K562 (cell line): ENCODE data around the gene C3.

ENCODE experiments used
- JUND ChIP-seq, 2 experiments: IDR thresholded peaks; 2 replicates in 1 of 2; 3 replicates in 1 of 2; pipeline ENCODE4 v1.6.1; 2011; ENCODE audit warnings: borderline replicate concordance in 2 of 2, low read depth in 2 of 2, low read length in 2 of 2, improper control_type of control experiment in 1 of 2, missing biosample characterization in 1 of 2, missing genetic modification characterization in 1 of 2, missing genetic modification reagents in 1 of 2
- KDM4B ChIP-seq, 2 experiments: fragments of 450-650 bp in 1 of 2; sonication (generic) in 1 of 2; IDR thresholded peaks; 2 replicates each; pipeline ENCODE4 v1.6.1; 2016 to 2017; ENCODE audit warnings: borderline replicate concordance in 2 of 2, antibody characterized with exemption in 1 of 2, low read depth in 1 of 2, mild to moderate bottlenecking in 1 of 2
- MEF2A ChIP-seq: IDR thresholded peaks from 2 replicates; pipeline ENCODE4 v1.6.1; 2011; ENCODE audit warnings: low read depth, mild to moderate bottlenecking, low read length, moderate library complexity; ENCODE audit not compliant: control insufficient read depth

GRCh38 chr19:6710273-6711077 is 10.0 kb downstream of the C3 start:
- TF ChIP-seq KDM4B (IDR thresholded peaks at IDR 0.05; ENCODE audit: borderline replicate concordance in 2 of 2, low read depth in 1 of 2) (no peak), MEF2A (no peak), JUND (IDR thresholded peaks at IDR 0.05; ENCODE audit: borderline replicate concordance, low read depth, low read length) (no peak), JUND (tag; IDR thresholded peaks at IDR 0.05; ENCODE audit: borderline replicate concordance, low read depth, low read length) (no peak)
